ENCODE measurements around the gene BTN1A1. TPM values are rescaled to one million over a fixed set of nuclear protein-coding genes. Genes with fewer than 3 reads are reported as not detected.
"Not testable (repeated sequence)": the region's sequence is repeated elsewhere in the genome, so short reads cannot be mapped to it uniquely, and the experiment has no call there.

Gene BTN1A1
- total and polyA plus RNA-seq, 2 donors (not counting 1 experiment from before 2014, with no cell fraction given), result 0.42 to 0.74 TPM

- H3K79me2 ChIP-seq (ENCODE audit: control insufficient read depth, insufficient read depth, low read length), result peaks cover 15% of the 10 kb centered on the region
- H3K4me3 Mint-ChIP-seq, result peak overlapping the region; percentile 84
- intact Hi-C loops (cut with micrococcal nuclease), result loop anchor here (1.0 to 5.0 kb wide), 9 partner anchors 11 to 81 kb away; partner anchors contain the start of genes ABT1, BTN2A1 and BTN3A3
- ChIA-PET POLR2A (interaction anchor here (1.1 to 4.5 kb wide), 5 partner anchors 11 to 398 kb away, joined by 3 to 51 read pairs (median 4); partner anchors contain the start of gene HMGN4), CTCF (interaction anchor here (1.0 to 4.3 kb wide), 7 partner anchors 11 to 346 kb away, joined by 3 to 27 read pairs (median 3); no protein-coding TSS in a partner anchor)
- no peaks in the 10 kb centered on the region for H3K9me3 Mint-ChIP-seq (ENCODE audit: insufficient read depth)
- H3K27ac Mint-ChIP-seq, result peak overlapping the region; percentile 91
- TF ChIP-seq EZH2 (IDR thresholded peaks at IDR 0.05; ENCODE audit: borderline replicate concordance, insufficient read depth, low read depth, low read length, poor library complexity, severe bottlenecking), result no peak
- peak; percentile 65 for TF ChIP-seq CTCF (IDR thresholded peaks at IDR 0.05)
- H4K20me1 ChIP-seq (ENCODE audit: control insufficient read depth, insufficient read depth, low read length, poor library complexity, severe bottlenecking), result no peaks in the 10 kb centered on the region
- H3K4me1 Mint-ChIP-seq, result peaks cover 33% of the 10 kb centered on the region
- H3K27ac ChIP-seq (ENCODE audit: low read length in 2 of 2), result peak overlapping the region; percentile 85 to 94
- peaks cover 17 to 20% of the 10 kb centered on the region in 2 donors for H3K4me1 ChIP-seq (ENCODE audit: control insufficient read depth in 2 of 2, insufficient read depth in 2 of 2, low read length in 2 of 2)
- no peaks in the 10 kb centered on the region for H3K27me3 ChIP-seq (replicated peaks in 1 of 4; ENCODE audit: control extremely low read depth in 1 of 4, control insufficient read depth in 3 of 4, insufficient read depth in 4 of 4, low read length in 3 of 4)
- peak; percentile 92 for DNase-seq
- H3K4me2 ChIP-seq (replicated peaks; ENCODE audit: low read depth, low read length, poor library complexity, severe bottlenecking), result peak overlapping the region; percentile 81
- H2AFZ ChIP-seq (ENCODE audit: insufficient read depth, low read depth, low read length, poor library complexity, severe bottlenecking), result peak overlapping the region; percentile 97
- H3K27me3 Mint-ChIP-seq, result no peaks in the 10 kb centered on the region
- 16% methylated on average over 74 of the region's 74 CpGs for WGBS (ENCODE audit: insufficient coverage)
- H3K4me3 ChIP-seq (ENCODE audit: control extremely low read depth in 1 of 5, extremely low read depth in 1 of 5, insufficient read depth in 1 of 5, low read depth in 2 of 5, low read length in 4 of 5), result peak overlapping the region; percentile 60 to 95 (median 74)
- no peaks in the 10 kb centered on the region for H3K36me3 ChIP-seq (replicated peaks in 1 of 2; ENCODE audit: control extremely low read depth in 1 of 2, control insufficient read depth in 1 of 2, extremely low read depth in 1 of 2, insufficient read depth in 2 of 2, low read length in 1 of 2)
- peak overlapping the region; percentile 66 for H3K9ac ChIP-seq (ENCODE audit: low read length)
- H3K9me3 ChIP-seq (ENCODE audit: control extremely low read depth in 1 of 3, control insufficient read depth in 2 of 3, insufficient read depth in 1 of 3, low read length in 2 of 3), result no peaks in the 10 kb centered on the region
- ATAC-seq (ENCODE audit: low read depth), result peak; percentile 78
These were observed 21.7 kb downstream of the BTN1A1 start for GRCh38 chr6:26521600-26522391.

GRCh38 chr6:26522486-26523228, 22.6 kb downstream of the BTN1A1 start:
- DNase-seq, result peak; percentile 19
- Histone ChIP-seq H2AFZ (ENCODE audit: insufficient read depth, low read depth, low read length, poor library complexity, severe bottlenecking) (peak overlapping the region; percentile 97), H3K4me2 (replicated peaks; ENCODE audit: low read depth, low read length, poor library complexity, severe bottlenecking) (peak overlapping the region; percentile 81), H3K4me1 (ENCODE audit: control insufficient read depth in 2 of 2, insufficient read depth in 2 of 2, low read length in 2 of 2) (peaks cover 17 to 20% of the 10 kb centered on the region in 2 donors), H3K79me2 (ENCODE audit: control insufficient read depth, insufficient read depth, low read length) (peaks cover 15% of the 10 kb centered on the region), H3K27ac (ENCODE audit: low read length in 2 of 2) (peak overlapping the region; percentile 85 to 94), H3K4me3 (ENCODE audit: control extremely low read depth in 1 of 5, extremely low read depth in 1 of 5, insufficient read depth in 1 of 5, low read depth in 2 of 5, low read length in 4 of 5) (peak overlapping the region; percentile 0 to 84 (median 70)), H3K9ac (ENCODE audit: low read length) (peak overlapping the region; percentile 66)
- WGBS (ENCODE audit: insufficient coverage), result no CpG with 5 or more reads among the region's 11 CpGs
- H3K9me3 Mint-ChIP-seq (ENCODE audit: insufficient read depth); H3K9me3 ChIP-seq (ENCODE audit: control extremely low read depth in 1 of 3, control insufficient read depth in 2 of 3, insufficient read depth in 1 of 3, low read length in 2 of 3); H3K27me3 ChIP-seq (replicated peaks in 1 of 4; ENCODE audit: control extremely low read depth in 1 of 4, control insufficient read depth in 3 of 4, insufficient read depth in 4 of 4, low read length in 3 of 4); H4K20me1 ChIP-seq (ENCODE audit: control insufficient read depth, insufficient read depth, low read length, poor library complexity, severe bottlenecking); H3K27me3 Mint-ChIP-seq; H3K36me3 ChIP-seq (replicated peaks in 1 of 2; ENCODE audit: control extremely low read depth in 1 of 2, control insufficient read depth in 1 of 2, extremely low read depth in 1 of 2, insufficient read depth in 2 of 2, low read length in 1 of 2); ATAC-seq (ENCODE audit: low read depth): not testable (repeated sequence)
- ChIA-PET POLR2A (interaction anchor here (2.6 to 4.5 kb wide), 2 partner anchors 10 to 15 kb away, joined by 16 to 51 read pairs; partner anchors contain the start of gene HMGN4), CTCF (interaction anchor here (0.9 to 4.3 kb wide), 6 partner anchors 10 to 201 kb away, joined by 3 to 27 read pairs (median 4); partner anchors contain the start of gene HMGN4)
- intact Hi-C loops (cut with micrococcal nuclease), result loop anchor here (1.0 to 5.0 kb wide), 2 partner anchors 46 to 65 kb away; partner anchors contain the start of gene BTN2A1
- peak overlapping the region; percentile 84 for H3K4me3 Mint-ChIP-seq
- H3K27ac Mint-ChIP-seq, result peak overlapping the region; percentile 91
- H3K4me1 Mint-ChIP-seq, result peaks cover 33% of the 10 kb centered on the region

GRCh38 chr6:26524314-26524713, 24.2 kb downstream of the BTN1A1 start:
- not testable (repeated sequence) for H3K4me3 Mint-ChIP-seq
- WGBS (ENCODE audit: insufficient coverage), result 100% methylated on average over 1 of the region's 2 CpGs

More at GRCh38 chr6:26524314-26524713, 24.2 kb downstream of the BTN1A1 start:
- peaks cover 33% of the 10 kb centered on the region for H3K4me1 Mint-ChIP-seq
- H3K27ac Mint-ChIP-seq; H3K27me3 Mint-ChIP-seq; H3K9me3 ChIP-seq (ENCODE audit: control extremely low read depth in 1 of 3, control insufficient read depth in 2 of 3, insufficient read depth in 1 of 3, low read length in 2 of 3); ATAC-seq (ENCODE audit: low read depth); H3K9me3 Mint-ChIP-seq (ENCODE audit: insufficient read depth); H3K27ac ChIP-seq (ENCODE audit: low read length in 2 of 2); H3K9ac ChIP-seq (ENCODE audit: low read length); H2AFZ ChIP-seq (ENCODE audit: insufficient read depth, low read depth, low read length, poor library complexity, severe bottlenecking); POLR2A ChIA-PET; DNase-seq; H3K4me3 ChIP-seq (ENCODE audit: control extremely low read depth in 1 of 5, extremely low read depth in 1 of 5, insufficient read depth in 1 of 5, low read depth in 2 of 5, low read length in 4 of 5); H3K27me3 ChIP-seq (replicated peaks in 1 of 4; ENCODE audit: control extremely low read depth in 1 of 4, control insufficient read depth in 3 of 4, insufficient read depth in 4 of 4, low read length in 3 of 4); H4K20me1 ChIP-seq (ENCODE audit: control insufficient read depth, insufficient read depth, low read length, poor library complexity, severe bottlenecking); H3K36me3 ChIP-seq (replicated peaks in 1 of 2; ENCODE audit: control extremely low read depth in 1 of 2, control insufficient read depth in 1 of 2, extremely low read depth in 1 of 2, insufficient read depth in 2 of 2, low read length in 1 of 2); H3K4me2 ChIP-seq (replicated peaks; ENCODE audit: low read depth, low read length, poor library complexity, severe bottlenecking): not testable (repeated sequence)
- CTCF ChIA-PET, result interaction anchor here (0.7 to 1.3 kb wide), 3 partner anchors 9 to 45 kb away, joined by 3 to 6 read pairs (median 4); no protein-coding TSS in a partner anchor
- H3K79me2 ChIP-seq (ENCODE audit: control insufficient read depth, insufficient read depth, low read length), result peaks cover 15% of the 10 kb centered on the region
- intact Hi-C loops (cut with micrococcal nuclease), result loop anchor here (5.0 kb wide), 1 partner anchor 67 kb away; the partner anchor contains the start of gene BTN2A1
- peaks cover 17 to 20% of the 10 kb centered on the region in 2 donors for H3K4me1 ChIP-seq (ENCODE audit: control insufficient read depth in 2 of 2, insufficient read depth in 2 of 2, low read length in 2 of 2)

Measured in B cell (primary cell).